ENCODE measurements around the gene PARP14. TPM values are rescaled to one million over a fixed set of nuclear protein-coding genes. Genes with fewer than 3 reads are reported as not detected.

The PARP14 gene
- total and polyA plus RNA-seq, 10 of the 15 experiments (the other 5 are each of a cell fraction or from before 2014, with no cell fraction given), result 21.6 to 189 (median 92.7) TPM

- TF ChIP-seq IRF5 (IDR thresholded peaks at IDR 0.05; ENCODE audit: borderline replicate concordance) (no peak), HCFC1 (IDR thresholded peaks at IDR 0.05; ENCODE audit: low read length) (no peak), SREBF1 (IDR thresholded peaks at IDR 0.05; ENCODE audit: low read length) (no peak), EGR1 (IDR thresholded peaks at IDR 0.05; ENCODE audit: borderline replicate concordance in 1 of 2, low read depth in 2 of 2, low read length in 2 of 2) (no peak), ZNF622 (IDR thresholded peaks at IDR 0.05) (no peak), E2F4 (IDR thresholded peaks at IDR 0.05; ENCODE audit: low read depth, low read length) (no peak), EZH2 (IDR thresholded peaks at IDR 0.05; ENCODE audit: borderline replicate concordance, control insufficient read depth, low read depth, low read length) (no peak)
- TF ChIP-seq, protein P1, sequence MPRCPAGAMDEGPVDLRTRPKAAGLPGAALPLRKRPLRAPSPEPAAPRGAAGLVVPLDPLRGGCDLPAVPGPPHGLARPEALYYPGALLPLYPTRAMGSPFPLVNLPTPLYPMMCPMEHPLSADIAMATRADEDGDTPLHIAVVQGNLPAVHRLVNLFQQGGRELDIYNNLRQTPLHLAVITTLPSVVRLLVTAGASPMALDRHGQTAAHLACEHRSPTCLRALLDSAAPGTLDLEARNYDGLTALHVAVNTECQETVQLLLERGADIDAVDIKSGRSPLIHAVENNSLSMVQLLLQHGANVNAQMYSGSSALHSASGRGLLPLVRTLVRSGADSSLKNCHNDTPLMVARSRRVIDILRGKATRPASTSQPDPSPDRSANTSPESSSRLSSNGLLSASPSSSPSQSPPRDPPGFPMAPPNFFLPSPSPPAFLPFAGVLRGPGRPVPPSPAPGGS (IDR thresholded peaks at IDR 0.05; ENCODE audit: borderline replicate concordance, insufficient read depth, low read depth, low read length, poor library complexity, severe bottlenecking), result no peak
Measured at GRCh38 chr3:122758877-122759560, 78.4 kb downstream of the PARP14 start (continued).

Data from GM12878 (cell line).